GM21717 (cell line): ENCODE results near the gene LILRB1.
"Not testable (repeated sequence)": the region's sequence is repeated elsewhere in the genome, so short reads cannot be mapped to it uniquely, and the experiment has no call there.

Source experiments
- ATAC-seq: cut with Tn5 transposase; IDR thresholded peaks from one replicate; pipeline ENCODE4 v1.9.1; 2021; ENCODE audit warnings: mild to moderate bottlenecking, moderate library complexity; ENCODE audit not compliant: unreplicated experiment

Gene LILRB1

GRCh38 chr19:54661846-54662481 lies 31.7 kb downstream of the LILRB1 start:
- no peak for ATAC-seq

- no peak for ATAC-seq
Measured at GRCh38 chr19:54662730-54663129, 32.4 kb downstream of the LILRB1 start, which contains the start of gene LILRB4. LILRB4 (plus strand) TSS chr19:54662985; CDS start chr19:54663034, 49 bp downstream.

GRCh38 chr19:54665530-54665929 lies 35.2 kb downstream of the LILRB1 start:
- ATAC-seq, result no peak

- no peak for ATAC-seq
Measured at GRCh38 chr19:54667217-54667616, 36.9 kb downstream of the LILRB1 start.

GRCh38 chr19:54668353-54668752 lies 38.1 kb downstream of the LILRB1 start:
- ATAC-seq, result no peak

GRCh38 chr19:54670576-54671357 lies 40.5 kb downstream of the LILRB1 start:
- ATAC-seq, result no peak

GRCh38 chr19:54673222-54673621 lies 42.9 kb downstream of the LILRB1 start:
- ATAC-seq, result no peak

- no peak for ATAC-seq
Measured at GRCh38 chr19:54674021-54674617, 43.8 kb downstream of the LILRB1 start.

- not testable (repeated sequence) for ATAC-seq
Measured at GRCh38 chr19:54676210-54676834, 46.0 kb downstream of the LILRB1 start.

- ATAC-seq, result no peak
Measured at GRCh38 chr19:54677217-54677616, 46.9 kb downstream of the LILRB1 start.

- not testable (repeated sequence) for ATAC-seq
Measured at GRCh38 chr19:54681596-54681995, 51.3 kb downstream of the LILRB1 start.

- no peak for ATAC-seq
Measured at GRCh38 chr19:54682306-54682856, 52.1 kb downstream of the LILRB1 start.

GRCh38 chr19:54684527-54684926 lies 54.2 kb downstream of the LILRB1 start:
- ATAC-seq, result no peak
